Astrocyte of the cerebellum (primary cell): Measurements from ENCODE around the gene MSANTD1.

Source experiments
- DNase-seq: peaks from one replicate; pipeline ENCODE4 v3.0.0-alpha.2; 2011; ENCODE audit warnings: low read depth
- H3K4me3 ChIP-seq: 2 replicates; pipeline ENCODE4 v1.5.1; 2011; ENCODE audit warnings: mild to moderate bottlenecking, low read depth, low read length, moderate library complexity
- in situ Hi-C: cut with HindIII; loops from 2 replicates; pipeline ENCODE4 v1.10.0; 2017; ENCODE audit warnings: low sequenced_read_pairs
- TF ChIP-seq, protein P1 (sequence below): IDR thresholded peaks from 2 replicates; pipeline ENCODE4 v1.5.1; 2012; ENCODE audit warnings: low read length, low read depth, moderate library complexity, mild to moderate bottlenecking; ENCODE audit errors: missing control alignments

Gene MSANTD1

DNA sequence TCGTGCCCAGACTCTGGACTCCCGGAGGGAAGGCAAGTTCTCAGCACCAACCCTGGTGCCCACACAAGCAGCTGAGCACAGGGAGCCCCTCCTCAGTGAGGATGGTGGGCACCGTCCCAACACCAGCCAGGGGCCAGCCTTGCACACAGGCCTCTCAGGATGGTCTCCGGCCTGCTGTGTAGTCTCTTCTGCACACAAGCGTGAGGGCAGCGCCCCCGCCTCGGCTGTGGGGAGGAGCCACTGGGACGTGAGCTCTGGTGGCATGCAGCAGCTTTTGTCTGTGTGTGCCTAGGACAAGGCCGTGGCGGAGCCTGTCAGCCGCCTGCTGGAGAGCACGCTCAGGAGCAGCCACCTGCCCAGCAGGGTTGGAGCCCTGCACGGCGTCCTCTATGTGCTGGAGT, 16.1 kb upstream of the MSANTD1 start:
- TF ChIP-seq, protein P1, sequence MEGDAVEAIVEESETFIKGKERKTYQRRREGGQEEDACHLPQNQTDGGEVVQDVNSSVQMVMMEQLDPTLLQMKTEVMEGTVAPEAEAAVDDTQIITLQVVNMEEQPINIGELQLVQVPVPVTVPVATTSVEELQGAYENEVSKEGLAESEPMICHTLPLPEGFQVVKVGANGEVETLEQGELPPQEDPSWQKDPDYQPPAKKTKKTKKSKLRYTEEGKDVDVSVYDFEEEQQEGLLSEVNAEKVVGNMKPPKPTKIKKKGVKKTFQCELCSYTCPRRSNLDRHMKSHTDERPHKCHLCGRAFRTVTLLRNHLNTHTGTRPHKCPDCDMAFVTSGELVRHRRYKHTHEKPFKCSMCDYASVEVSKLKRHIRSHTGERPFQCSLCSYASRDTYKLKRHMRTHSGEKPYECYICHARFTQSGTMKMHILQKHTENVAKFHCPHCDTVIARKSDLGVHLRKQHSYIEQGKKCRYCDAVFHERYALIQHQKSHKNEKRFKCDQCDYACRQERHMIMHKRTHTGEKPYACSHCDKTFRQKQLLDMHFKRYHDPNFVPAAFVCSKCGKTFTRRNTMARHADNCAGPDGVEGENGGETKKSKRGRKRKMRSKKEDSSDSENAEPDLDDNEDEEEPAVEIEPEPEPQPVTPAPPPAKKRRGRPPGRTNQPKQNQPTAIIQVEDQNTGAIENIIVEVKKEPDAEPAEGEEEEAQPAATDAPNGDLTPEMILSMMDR, result no peak
- DNase-seq, result no peak
- no peak overlapping the region for H3K4me3 ChIP-seq

DNA sequence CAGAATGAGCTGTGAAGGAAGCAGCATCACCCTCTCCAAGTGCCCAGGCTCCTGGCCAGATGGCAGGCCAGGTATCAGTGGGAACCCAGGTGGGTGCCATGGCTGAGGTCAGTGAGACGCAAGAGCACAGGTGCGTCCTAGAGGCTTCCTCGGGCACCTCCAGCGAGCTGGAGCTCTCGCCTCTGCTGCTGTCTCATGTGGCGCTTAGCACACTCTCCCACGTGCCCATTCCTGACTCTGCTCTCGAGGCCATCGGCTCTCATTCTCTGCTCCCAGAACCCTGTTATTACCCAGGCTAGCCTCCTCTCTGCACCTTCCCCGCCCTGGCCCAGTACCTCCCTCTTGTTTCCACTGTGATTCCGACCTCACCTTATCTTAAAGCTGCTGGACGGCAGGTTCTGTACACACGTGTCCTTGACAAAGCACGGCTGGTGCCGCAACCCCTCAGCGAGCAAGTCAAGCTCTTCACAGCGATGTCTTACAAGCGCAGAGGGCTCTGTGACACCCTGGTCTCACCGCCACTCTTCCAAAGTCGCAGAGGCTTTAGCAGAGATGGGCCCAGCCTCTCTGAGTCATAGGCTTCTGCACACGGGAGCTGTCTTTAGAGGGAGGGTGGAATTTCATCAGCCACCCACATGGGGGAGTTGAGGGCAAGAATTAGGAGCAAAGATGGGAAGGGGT, 15.4 kb upstream of the MSANTD1 start:
- TF ChIP-seq, protein P1, result peak; percentile 10
- in situ Hi-C loops, result no loop called here
- DNase-seq, result no peak
- H3K4me3 ChIP-seq, result no peak overlapping the region

More for the DNA sequence above, 16.1 kb upstream of the MSANTD1 start:
- in situ Hi-C loops, result no loop called here

DNA sequence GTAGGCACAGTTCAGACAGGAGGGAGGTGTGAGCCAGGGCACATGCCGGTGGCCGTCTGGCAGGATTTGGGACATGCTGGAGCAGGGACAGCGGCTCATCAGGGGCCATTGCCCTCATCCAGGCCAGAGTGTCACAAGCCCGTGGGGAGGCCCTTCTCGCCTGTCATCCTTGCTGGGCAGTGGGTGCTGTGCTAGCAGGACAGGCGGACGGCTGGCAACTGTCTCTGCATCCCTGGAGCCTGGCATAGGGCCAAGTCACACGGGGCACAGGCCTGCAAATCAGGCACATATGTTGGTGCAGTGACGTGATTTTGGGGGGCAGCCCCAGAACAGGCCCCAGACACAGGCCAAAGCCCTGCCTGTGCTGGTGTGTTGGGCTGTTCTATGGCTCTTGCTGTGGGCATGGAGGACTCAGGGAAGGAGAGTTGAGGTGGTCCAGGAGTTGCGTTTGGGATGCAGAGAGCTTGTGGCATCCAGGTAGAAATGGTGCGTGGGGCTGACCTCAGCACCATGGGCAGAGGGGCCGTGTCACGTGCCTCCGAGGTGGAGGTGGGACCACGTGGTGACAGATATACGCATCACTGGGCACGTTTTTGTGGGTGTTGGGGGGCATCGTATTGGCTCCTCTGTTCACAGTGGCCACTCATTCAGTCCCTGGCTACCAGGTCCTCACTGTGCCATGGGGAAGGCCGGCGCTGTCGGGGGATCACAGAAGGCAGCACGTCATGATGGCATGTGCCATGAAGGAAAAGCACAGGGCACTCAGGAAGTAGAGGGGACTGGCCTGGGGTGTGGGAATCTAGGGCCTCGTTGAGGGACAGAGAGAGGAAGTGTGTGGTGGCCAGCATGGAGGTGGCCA, 14.6 kb upstream of the MSANTD1 start:
- no peak for DNase-seq
- in situ Hi-C loops, result no loop called here
- no peak overlapping the region for H3K4me3 ChIP-seq
- TF ChIP-seq, protein P1, result no peak

DNA sequence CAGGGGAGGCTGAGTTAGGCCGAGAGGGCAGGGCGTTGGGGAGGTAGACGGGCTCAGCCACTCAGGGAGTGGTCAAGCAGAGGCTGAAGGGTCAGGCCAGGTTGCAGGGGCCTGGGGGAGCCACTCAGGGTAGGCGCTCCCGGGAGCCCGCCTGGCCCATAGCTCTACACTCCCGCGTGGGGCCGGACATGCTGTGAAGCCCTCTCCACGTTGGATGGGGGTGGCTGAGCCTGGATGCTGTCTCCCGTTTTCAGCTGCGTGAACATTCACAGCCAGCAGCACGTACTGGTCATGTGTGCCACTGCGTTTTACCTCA, 14.0 kb upstream of the MSANTD1 start:
- in situ Hi-C loops, result no loop called here
- no peak overlapping the region for H3K4me3 ChIP-seq
- no peak for DNase-seq
- TF ChIP-seq, protein P1, result no peak

DNA sequence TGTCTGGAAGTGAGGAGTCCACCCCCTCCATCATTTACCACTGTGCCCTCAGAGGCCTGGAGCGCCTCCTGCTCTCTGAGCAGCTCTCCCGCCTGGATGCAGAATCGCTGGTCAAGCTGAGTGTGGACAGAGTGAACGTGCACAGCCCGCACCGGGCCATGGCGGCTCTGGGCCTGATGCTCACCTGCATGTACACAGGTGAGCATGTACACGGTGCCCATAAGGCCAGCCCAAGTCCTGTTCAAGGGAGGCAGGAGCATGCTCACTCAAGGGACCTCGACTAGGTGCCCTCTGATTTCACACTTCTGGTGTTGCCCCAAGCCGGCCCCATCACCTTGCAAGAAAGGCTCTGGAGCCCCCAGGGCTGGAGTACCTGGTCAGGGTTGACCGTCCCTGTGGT, 13.4 kb upstream of the MSANTD1 start:
- TF ChIP-seq, protein P1, result no peak
- in situ Hi-C loops, result no loop called here
- no peak overlapping the region for H3K4me3 ChIP-seq

DNA sequence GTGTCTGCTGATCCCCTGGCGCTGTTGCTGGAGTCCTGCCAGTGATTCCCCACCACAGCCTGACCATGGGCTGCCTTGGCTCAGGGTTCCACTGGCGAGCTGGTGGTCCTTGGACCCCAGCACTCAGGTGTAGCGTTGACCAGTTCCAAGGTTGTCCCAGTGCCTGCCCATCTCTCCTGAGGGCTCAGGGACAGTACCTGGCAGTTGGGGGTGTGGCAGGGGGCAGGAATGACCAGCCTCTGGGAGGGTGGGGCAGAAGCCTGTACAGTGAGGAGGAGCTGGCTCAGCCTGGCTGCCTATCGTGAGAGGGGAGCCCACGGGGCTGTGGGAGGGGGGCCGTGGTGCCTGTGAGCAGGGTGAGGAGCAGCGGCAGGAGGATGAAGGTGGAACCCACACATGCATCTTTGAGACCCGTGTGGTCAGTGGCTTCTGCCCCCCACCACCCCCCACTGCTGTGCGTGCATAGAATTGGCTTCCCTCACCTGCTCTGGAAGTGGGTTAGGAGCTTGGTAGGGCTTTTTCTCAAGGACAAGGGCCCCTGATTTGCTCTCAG, 12.6 kb upstream of the MSANTD1 start:
- TF ChIP-seq, protein P1, result no peak
- no peak for DNase-seq
- no peak overlapping the region for H3K4me3 ChIP-seq
- in situ Hi-C loops, result no loop called here

More for the DNA sequence above, 13.4 kb upstream of the MSANTD1 start:
- no peak for DNase-seq
